ENCODE measurements around the gene RAPGEF1.

RAPGEF1 gene

DNA sequence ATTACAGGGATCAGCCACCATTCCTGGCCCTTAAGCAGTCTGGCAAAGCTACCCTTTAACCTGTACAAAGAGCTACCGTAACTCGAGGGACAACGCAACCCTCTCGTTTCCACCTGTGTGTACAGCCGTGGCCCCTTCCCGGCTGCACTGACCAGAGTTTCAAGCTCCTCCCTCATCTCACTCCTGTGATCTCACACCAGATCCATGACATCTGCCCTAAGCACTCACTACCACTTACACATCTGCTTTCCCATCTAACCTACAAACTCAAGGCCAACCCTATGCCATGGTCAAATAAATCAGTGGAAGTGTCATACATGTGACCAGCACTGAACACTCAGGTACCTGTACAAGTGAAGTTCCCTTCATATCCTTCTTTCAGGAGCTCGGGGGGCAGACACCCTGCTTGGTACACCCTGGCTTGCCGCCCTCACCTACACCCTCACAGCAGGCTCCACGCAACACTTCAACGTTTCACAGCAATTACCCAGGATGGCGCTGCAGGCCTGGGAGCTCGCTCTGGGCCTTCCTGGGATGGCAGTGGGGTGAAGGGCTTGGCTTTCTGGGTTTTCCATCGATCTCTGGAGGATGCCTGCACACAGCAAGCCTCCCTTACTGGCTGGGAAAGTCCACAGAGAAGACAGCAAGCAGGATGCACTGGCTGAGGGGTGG lies 132.8 kb downstream of the RAPGEF1 start:
- DNase-seq (ENCODE audit: low read depth), result no peak

DNA sequence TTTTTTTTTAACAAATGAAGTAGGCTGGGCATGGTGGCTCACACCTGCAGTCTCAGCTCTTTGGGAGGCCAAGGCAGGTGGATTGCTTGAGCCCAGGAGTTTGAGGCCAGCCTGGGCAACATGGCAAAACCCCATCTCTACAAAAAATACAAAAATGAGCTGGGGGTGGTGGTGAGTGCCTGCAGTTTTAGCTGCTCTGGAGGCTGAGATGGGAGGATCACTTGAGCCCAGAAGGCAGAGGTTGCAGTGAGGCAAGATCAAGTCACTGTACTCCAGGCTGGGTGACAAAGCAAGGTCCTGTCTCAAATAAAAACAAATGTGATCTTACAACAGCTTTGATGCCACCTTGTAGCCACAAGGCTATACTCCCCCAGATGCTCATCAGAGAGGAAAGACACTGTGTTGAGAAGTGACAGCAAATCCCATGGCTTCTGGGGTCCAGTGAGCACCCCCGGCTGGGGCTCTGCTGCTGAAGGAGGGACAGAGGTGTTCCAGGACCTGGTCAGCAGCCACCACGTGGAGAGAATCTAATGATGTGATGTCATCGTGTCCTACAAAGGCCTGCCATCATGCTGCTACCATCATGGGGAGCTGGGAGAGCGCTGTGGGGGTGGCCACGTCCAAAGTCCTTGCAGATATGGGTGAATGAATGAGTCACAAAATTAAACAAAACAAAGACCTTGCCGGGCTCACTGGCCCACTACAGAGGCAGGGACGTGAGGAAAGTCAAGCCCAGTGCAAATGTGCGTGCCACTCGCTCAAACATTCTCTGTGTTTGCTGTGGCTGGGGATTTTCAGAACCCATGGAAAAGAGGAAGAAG lies 133.9 kb downstream of the RAPGEF1 start:
- no peak for DNase-seq (ENCODE audit: low read depth)

DNA sequence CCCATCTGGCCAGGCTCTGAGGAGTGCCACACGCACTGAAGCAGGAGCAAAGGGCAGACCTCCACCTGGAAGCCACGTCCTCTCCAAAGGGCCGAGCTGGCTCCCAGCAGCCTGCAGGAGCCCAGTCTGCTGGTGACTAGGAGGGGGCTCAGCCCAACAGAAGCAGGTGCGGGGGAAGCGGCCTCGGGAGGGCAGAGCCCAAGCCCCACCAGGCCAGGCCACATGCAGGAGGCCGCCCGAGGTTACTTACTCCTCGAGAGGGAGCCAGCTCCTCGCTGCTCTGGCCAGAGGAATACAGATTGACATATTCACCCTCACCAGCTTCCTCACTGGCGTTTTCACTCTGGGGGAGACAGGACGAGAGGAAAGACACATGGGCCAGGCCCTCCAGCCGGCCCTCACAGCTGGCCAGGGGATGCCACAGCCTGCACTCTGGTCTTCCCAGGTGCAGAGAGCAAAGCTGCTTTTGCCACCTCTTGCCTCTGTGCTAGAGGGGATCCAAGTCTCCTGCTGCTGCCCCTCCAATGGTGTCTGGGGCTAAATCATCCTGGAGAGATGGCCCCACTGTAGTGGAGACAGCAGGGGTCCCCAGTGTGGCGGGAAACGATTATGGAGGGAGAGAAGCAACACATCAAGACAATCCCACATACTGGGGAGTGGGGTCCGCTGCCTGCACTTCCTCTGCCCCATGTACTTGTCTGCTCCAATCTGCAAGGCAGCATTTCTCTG lies 136.0 kb downstream of the RAPGEF1 start:
- no peak for DNase-seq (ENCODE audit: low read depth)

DNA sequence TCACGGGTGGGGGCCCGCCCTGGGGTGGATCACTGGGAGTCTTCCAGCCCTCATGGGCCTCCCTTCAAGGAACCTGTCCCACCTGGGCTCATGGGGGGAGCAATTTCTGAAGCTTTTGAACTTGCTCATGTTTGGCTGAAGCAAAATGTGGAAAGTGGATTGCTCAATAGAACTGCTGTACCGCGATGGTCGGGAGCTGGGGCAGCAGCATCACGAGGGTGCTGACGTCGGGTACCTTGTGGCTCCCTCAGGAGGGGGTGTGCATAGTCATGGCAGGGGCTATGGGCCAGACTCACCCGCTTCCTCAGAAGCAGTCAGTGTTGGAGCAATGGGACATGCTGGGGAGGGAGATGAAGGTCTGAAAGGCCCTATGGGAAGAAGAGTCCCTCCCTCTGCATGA lies 136.7 kb downstream of the RAPGEF1 start:
- no peak for DNase-seq (ENCODE audit: low read depth)

DNA sequence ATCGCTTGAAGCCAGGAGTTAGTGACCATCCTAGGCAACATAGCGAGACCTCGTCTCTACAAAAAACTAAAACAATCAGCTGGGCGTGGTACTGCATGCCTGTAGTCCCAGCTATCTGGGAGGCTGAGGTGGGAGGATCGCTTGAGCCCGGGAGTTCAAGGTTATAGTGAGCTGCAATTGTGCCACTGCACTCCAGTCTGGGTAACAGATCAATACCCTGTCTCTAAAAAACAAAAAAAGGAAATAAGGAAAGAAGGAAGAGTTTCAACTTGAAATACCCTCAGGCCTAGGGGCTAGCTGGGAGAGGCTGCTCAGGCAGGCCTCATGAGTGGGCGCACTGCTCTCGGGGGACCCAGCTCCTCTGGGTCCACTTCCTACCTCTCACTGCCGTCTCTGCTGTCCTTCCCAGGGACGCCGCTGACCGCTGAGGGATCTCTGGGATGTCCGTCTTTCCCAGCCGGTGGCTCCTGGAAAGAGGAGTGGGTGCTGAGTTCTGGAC lies 138.1 kb downstream of the RAPGEF1 start:
- DNase-seq (ENCODE audit: low read depth), result no peak

DNA sequence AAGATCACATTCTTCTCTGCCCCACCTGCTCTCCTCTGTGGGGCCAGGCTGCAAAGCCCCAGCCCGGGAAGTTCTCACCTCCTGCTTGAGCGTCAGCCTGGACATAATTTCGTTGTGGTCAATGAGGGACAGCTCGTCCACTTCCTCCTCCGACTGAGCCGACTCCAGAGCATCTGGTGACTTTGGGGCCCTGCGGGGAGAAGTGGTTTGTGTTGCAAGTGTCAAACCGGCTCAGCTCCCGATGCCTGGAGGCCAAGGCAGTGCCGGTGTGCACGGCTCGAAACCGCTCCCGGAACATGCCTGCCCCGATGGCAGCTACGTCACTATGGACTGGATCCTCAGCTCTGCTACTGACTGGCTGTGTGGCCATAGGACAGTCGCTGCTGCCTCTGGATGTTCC lies 141.8 kb downstream of the RAPGEF1 start:
- DNase-seq (ENCODE audit: low read depth), result no peak

DNA sequence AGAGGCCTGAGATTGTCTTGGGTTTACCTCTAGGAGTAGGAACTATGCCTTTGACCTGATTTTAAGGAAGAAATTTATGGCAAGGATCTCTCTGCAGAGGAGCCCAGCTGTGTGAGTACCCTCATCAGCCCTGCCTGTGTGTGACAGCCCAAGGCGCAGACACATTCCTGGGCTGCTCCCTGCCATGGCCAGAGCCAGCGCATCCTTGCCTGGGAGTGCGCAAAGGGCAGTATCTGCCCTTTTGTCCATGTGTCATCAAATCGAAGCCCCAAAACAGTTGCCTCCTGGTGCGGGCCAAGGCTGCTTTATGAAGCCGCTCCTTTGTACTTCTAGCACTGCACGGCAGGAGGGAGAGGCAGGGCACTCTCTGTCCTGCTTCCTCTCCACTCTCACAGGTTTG lies 142.6 kb downstream of the RAPGEF1 start:
- DNase-seq (ENCODE audit: low read depth), result no peak

DNA sequence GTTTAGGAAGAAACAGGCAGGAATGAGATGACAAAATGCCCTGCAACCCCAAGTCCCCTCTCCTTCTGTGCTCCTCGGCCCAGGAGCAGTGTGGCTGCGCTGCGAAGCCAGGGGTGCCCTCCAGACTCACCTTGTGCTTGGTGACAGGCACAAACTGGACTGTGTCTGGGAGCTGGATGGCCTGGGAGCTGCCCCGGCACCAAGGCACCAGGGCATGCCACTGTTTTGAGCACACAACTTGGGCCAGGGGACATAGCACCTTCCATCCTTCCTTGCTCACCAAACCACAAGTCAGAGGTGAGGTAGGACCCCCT lies 143.5 kb downstream of the RAPGEF1 start:
- DNase-seq (ENCODE audit: low read depth), result no peak

DNA sequence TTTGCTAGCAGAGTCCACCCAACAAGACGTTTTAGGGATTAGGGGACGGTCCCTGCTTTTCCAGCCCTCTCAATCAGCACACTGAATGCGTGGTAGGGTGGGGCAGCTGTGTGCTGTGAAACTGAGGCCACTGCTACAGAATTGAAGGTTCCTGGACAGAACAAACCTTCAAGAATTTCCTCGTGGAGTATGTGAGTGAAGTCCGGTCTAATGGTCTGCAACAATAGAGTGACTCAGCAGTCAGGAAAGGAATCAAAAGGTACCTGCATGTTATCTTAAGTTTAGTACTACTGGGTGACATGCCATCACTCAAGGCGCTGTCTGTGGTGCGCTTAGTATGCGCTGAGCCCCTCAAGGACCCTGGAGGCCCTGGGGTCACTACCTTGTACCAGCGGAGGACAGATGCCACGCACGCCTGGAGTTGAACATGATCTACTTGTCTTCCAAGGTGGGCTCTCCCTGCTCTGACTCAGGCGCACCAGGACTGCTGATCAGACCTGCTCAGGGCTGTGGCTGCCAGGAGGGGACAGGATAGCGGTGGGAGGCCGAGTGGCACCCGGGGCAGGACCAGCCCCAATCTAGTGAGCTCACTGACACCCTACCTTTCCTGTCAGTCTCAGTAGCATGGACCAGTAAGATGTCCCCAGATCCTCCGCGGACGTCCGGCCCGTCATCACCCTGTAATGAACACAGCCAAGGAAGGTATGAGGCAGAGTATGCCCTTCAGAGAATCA lies 144.0 kb downstream of the RAPGEF1 start:
- DNase-seq (ENCODE audit: low read depth), result no peak

DNA sequence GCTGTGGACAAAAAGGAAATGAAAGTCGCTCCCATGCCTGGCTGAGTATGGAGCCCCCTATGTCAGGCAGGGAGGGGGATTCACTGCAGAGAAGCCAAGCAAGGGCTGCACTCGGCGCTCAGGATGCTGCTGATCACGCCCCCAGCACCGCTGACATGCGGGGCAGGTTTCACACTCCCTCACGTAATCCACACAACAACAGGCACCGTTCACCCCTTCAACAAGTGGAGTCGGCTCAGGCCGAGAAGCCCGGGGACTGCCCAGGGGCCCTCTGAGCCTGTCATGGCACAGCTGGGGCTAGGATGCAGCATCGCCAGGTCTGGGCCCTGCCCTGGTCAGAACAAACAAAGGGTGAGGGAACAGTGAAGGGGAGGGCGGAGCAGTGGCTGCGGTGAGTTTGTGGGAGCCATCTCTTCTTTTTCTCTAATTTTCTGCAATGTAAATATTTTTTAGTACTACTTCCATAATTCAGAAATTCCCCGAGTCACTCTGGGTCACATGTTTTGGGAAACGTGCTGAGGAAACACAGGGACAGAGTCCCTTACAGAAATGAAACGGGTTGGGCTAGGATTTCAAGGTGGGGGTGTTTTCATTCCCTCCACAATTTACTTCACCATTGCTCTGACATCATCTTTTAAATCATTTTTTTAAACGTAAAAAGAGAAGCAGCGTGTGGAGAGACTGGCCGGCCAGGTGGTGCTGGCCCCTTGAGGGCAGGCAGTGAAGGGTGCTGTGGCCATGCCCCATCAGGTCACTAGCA lies 144.8 kb downstream of the RAPGEF1 start:
- no peak for DNase-seq (ENCODE audit: low read depth)

DNA sequence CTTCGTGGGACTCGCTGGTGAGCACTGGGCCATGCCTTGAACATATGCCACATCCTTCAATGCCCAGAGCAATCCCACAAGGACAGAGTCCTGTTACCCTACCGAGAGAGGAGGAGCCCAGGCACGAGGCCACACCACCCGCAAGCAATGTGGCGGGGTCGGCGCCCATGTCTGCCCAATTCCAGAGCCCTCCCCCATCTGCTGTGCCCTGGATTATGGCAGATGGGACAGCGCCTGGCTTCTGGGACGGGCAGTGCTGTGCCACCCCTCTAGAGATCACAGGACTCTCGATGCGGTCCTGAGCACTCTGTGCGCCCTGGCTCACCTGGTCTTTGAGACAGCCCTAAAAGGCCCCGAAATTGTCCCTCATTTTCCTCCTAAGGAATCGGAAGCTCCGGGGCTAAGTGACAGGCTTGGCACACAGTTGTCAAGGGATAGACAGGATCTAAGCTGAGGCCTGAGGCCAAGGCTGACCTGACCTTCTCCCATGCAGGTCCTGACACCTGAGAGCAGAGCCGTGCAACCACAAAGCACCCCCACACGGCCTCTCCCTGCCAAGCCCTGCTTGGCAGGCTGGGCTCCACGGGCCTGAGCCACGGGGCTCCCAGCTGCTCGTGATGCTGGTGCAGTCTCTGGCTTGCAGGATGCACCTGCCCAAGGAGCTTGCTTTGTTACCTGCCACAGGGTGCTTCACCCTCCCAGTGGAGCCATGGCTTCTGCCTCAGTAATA lies 145.8 kb downstream of the RAPGEF1 start:
- DNase-seq (ENCODE audit: low read depth), result no peak

DNA sequence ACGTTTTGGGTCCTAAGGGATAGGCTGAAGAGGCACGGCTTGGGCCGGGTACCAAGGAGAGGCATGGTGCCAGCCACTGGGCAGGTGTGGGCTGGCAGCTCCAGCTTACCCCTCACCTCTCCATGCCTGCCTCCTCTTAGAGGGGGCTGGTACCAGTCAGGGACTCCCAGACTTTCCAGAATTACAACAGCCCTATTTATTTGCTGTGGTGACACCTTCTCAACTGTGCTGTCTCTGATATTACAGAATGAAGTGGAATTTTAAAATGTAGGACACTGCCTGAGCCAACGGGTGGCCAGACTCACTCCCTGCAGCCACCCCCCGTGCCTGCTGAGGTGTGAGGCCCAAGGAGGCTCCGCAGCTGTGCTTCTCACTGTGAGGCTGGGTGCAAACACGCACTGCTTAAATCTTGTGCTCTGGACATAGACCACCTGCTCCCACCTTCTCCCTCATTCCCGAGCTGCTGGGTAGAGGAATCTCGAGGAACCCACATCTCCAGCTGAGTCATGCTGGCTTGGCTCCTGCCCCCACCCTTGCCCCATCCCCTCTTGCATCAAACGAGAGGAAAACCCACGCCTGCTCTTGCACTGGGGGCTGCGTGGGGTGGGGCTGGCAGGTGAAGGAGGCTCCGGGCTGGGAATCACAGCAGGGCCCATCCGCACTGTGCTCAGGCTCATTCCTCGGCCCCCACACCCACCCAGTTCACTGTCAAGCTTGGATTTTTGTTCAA lies 146.6 kb downstream of the RAPGEF1 start:
- no peak for DNase-seq (ENCODE audit: low read depth)

DNA sequence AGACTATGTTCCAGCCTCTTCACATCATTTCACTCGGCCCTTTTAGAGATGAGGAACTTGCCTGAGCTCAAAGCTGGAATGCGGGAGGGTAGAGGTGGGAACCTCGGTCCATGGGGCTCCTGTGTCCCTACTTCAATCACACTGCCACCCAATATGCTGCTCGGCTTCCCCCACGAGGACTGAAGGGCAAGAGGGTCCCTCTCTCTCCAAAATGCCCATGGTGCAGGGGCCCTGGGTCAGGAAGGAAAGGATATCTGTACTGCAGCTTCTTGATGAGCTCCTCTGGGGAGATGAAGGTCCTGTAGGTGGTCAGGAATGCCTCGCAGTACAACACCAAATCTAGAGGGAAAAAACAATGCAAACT lies 148.0 kb downstream of the RAPGEF1 start:
- DNase-seq (ENCODE audit: low read depth), result no peak

DNA sequence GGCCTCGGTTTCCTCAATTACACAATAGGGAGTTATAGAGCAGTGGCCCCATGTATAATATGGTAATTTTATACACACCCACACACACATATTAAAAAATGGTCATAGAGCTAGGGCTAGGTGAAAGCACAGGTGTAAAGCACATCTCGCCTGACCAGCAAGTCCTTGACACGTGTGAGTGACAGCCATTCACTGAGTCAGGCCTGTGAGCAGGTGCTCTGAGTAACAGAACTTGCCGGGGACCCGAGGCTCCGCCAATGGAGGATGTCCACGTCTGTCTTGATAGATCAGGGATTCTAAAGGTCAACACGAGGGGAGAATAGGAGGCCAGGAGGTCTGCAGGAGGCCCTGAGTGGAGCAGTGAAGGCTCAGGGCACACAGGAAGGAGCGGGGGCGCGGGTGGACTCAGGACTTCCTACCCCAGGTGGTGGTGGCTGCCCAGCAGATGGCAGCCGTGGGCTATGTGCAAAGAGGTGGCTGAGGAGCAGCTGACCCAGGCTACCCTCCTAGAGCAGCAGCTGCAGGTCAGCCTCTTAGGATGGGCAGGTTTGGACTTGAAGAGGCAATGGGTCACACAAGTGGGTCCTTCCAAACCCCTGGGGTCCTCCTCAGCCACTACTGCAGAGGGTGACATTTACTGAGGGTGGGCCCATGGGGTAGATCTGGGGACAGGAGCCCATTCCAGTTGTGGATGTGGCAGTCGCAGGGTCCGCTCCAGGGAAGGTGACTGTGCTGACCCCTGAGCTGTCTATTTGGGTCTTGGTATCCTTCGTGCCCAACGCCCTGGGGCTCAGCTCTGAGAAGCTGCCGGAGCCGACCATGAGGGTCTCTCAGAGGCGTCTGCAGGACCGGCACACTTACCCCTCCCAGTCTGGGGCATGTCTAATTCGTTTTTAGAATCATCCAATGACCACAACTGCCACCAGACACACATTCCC lies 148.7 kb downstream of the RAPGEF1 start:
- peak; percentile 32 for DNase-seq (ENCODE audit: low read depth)

DNA sequence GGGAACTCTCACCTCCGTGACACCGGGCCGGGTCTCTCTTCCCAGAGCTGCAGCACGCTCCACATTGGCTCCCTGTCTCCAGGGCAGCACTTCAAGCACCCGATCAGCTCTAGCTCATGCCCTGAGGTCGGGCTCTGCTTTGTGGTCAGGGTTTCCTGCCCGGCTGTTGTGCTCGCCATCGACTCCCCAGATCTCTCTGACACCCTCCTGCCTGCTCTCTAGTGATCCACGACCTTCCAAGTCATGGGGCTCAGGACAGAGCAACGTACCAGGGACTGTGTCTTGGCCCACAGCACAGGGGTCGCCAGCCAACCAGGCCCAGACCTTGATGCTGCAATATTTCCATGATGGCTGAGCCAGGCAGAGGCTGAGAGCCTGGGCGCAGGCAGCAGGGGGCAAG lies 149.4 kb downstream of the RAPGEF1 start:
- DNase-seq (ENCODE audit: low read depth), result no peak

DNA sequence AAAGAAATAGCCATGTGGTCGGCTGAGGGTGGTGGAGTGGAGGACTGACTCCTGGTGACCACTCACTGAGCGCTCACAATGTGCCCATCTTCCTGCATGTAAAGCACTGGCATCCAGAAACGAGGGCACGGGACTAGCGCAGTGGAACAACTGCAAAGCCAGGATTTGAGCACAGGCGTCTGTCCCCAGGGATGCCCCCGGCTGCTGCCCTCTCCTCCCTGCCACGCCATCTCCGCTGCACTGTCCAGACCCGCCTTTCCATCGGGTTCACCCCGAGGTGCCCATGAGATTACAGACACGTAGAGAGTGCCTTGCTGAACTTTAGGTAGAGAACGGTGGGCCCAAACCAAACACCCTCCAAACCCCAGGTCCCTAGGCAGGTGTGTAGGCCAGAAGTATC lies 149.9 kb downstream of the RAPGEF1 start:
- DNase-seq (ENCODE audit: low read depth), result no peak

DNA sequence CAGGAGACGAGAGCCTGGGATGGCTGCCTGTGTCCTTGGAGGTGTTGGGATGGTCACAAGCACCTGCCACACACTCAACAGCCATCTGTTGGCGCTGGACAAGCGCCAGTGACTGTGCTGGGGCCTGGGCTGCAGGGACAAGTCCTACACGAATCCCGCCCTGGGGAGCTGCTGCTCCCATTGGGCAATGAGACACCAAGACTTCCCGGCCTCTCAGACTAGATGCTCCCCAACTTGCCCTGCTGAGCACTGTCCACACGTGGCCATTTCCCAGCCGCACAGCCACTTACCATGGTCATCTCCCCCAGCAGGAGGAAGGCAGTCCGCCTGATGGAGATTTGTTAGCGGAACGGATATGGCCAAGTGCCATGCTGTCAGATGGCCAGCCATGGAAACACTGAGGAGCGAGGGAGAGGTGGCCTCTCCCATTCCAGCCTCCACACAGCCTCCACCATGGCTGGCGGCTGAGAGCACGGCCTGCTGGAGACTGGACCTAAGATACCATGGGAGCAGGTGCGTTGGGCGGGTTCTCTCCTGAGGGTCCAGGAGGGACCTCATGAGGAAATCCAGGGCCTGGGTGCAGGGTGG lies 150.7 kb downstream of the RAPGEF1 start:
- no peak for DNase-seq (ENCODE audit: low read depth)

DNA sequence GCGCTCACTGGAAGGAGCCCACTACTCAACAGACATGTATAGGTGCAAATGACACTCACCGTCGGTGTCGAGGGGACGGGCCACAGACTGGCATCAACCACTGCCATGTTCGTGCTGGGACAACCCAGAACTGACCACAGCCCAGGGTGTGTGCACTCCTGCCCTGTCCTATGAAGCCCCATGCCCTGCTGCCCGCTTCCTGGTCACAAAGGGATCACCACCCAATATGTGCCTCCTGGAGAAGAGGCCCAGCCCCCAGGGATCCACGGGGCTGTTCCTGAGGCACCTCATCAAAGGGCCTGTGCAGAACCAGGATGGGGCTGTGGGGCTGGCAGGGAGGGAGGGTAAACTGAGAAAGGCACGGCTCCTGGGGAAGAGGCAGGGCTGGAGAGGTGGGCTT lies 151.5 kb downstream of the RAPGEF1 start:
- no peak for DNase-seq (ENCODE audit: low read depth)

DNA sequence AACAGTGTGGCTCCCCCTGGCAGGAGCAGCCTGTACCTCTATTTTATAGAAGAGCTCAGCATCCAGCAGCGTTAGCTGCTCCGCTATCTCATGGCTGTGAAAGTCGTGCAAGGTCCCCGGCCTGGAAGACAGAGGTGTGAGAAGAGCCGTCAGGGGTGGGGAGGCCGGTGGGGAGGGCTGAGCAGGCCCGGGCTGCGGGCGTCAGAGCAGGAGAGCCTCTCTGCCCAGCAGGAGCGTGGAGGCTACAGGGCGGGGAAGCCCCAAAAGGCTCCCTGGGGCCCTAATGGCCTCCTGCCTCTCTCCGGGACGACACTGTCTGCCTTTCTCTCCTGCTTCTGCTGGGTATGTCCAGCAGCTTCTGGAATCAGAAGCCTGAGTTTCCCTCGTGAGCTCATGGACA lies 152.0 kb downstream of the RAPGEF1 start:
- no peak for DNase-seq (ENCODE audit: low read depth)

Measured in stimulated activated CD8-positive, alpha-beta memory T cell treated with anti-CD3 and anti-CD28 coated beads, Interleukin-7, amount 100 ng/mL, for 24 hours (primary cell).